Activated T-cell treated with anti-CD3 and anti-CD28 coated beads for 48 hours (primary cell): ENCODE results near the gene CUL4B.
"Not testable (repeated sequence)": the region's sequence is repeated elsewhere in the genome, so short reads cannot be mapped to it uniquely, and the experiment has no call there.

ENCODE experiments used
- DNase-seq: peaks from one replicate; pipeline ENCODE4 v3.0.0-alpha.2; 2020; ENCODE audit warnings: low read depth

CUL4B gene

GRCh38 chrX:120560842-120561633 is at the start of gene CUL4B:
Gene CUL4B, minus strand, starts transcription at chrX:120560962. Its CDS starts 324 bp downstream, at chrX:120560638.
- DNase-seq = peak; percentile 83

DNA sequence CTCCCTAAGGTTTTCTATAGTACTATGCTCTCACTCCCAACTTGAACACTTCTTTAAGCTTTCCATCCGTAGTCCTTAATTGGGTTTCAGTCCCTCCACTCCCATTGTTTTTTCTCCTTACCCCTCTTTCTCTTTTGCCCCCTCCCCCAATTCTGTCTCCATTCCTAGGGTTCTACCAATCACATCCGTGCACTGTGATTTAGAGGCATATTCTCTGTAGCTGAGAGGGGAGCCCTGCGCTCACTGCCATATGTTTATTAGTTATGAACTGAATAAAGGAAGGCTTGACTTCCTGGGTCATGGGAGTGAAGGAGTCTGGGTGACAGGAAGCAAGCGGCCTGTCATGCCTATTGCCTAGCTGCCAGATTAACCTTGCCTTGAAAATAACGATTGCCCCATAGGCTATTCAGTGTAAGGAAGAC is 43.6 kb upstream of the CUL4B start:
- no peak for DNase-seq

DNA sequence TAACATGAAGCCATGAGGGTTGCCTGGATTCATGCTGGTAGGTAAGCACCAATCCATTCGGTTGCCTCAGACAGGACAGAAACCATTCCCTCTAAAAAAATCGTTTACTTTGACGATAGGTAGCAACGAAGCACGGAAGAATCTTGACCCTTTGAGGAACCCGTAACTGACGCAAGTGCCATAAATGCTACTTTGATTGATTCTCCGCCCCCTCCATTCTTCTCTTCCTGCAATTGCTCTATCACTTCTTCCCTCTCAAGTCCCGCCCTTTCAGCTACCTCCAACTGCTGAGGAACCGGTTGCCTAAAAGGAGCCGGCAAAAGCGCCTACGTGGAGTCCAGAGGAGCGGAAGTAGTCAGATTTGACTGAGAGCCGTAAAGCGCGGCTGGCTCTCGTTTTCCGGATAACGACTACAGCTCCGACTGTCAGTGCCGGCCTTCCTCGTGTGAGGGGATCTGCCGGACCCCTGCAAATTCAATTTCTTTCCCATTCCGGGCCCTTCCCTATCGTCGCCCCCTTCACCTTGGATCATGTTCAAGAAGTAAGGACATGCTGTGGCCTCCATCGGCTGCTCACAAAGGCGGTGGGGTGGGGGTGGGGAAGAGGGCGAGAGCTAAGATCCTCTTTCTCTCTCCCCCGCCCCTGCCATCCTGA is 43.1 kb upstream of the CUL4B start, which contains the start of gene MCTS1:
Gene MCTS1 (plus strand): TSS at position 395 of the 654 bp plus-strand sequence. CDS start 136 bp downstream, at position 531.
- peak; percentile 63 for DNase-seq

DNA sequence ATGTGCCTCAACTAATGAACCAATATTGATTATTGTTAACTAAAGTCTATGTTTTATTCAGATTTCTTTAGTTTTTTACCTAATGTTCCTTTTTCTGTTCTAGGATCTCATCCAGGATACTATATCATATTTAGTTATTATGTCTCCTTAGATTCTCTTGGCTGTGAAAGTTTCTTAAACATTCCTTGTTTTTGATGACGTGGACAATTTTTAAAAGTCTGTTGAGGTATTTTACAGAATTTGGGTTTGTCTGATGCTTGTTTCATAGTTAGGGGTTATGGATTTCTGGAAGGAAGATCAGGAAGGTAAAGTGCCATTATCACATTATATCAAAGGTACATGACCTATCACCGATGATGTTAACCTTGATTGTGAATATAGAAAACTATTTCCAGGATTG is 24.9 kb upstream of the CUL4B start:
- DNase-seq = no peak

DNA sequence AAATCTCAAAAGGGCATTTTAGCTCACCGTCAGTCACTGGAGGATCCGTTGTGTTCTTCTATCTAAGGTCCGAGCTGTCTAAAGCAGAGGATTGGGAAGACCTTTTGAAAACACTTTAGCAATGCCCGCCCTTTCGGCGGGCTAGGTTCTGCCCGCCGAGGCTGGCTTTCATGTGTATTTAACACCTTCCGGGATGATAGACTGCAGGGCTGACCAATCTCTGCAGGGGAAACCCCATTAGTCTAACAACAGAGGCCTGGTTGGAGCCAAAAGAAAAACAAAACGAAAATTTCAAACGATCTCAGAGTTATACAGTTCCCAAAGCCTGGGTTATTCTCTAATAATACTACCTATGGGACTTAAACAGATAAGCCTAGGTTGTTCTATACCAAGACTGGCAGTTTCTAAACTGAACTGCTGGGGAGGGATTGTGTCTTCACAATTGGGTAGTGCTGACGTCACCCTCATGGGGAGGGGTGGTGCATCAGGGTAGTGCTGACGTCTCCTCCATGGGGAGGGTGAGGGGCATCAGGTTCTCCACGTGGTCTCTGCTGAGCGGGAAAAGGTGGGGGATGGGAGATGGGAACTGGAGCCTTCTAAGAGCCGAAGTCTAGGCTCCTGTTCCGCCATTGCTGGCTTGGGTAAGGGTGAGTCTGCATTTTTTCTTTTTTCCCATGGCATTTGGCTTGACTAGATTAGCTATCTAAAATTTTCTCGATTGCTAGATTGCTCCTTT is 14.8 kb upstream of the CUL4B start:
- no peak for DNase-seq

DNA sequence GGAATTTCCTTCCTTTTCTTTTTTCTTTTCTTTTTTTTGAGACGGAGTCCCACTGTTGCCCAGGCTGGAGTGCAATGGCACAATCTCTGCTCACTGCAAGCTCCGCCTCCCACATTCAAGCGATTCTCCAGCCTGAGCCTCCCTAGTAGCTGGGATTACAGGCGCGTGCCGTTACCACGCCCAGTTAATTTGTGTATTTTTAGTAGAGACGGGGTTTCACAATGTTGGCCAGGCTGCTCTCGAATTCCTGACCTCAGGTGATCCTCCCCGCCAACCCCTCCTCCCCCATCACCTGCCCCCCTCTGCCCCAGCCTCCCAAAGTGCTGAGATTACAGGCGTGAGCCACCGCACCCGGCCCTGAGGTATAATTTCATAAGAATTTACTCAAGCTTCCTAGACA is 13.0 kb upstream of the CUL4B start:
- DNase-seq = not testable (repeated sequence)

- DNase-seq = no peak
These were observed 9.3 kb upstream of the CUL4B start for GRCh38 chrX:120570011-120570600.

DNA sequence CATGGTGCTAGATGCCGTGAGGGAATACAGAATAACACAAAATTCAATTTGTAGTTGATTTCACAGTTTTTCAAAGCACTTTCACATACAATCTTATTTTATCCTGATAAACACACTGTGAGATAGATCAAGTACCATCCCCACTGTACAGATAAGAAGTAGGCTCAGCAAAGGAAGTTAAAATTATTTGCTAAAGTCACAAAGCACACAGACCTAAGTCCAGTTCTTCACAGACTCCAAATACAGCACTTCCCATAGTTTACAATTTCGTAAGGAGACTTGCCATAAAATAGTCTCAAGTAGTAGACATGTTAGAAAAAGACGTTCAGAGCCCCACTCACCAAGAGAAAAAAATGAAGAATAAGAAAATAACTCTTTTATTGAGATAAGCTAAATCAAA is 7.8 kb upstream of the CUL4B start:
- no peak for DNase-seq

- no peak for DNase-seq
These were observed 7.3 kb upstream of the CUL4B start for GRCh38 chrX:120568035-120568434.

DNA sequence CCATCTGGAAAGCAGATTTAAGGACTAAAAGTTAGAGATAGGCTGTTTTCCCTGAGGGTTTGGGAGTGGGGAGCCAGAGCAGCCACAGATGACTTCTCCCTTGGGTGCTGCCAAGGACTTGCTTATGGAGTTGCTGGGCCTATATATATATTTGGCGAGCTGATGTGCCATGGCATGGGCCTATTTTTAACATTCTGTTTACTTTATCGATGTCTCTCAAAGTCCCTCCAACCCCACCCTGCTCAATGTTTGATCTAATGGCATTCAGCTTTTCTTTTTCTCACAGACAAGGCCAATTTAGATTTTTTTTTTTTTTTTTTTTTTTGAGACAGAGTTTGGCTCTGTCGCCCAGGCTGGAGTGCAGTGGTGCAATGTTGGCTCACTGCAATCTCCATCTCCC is 6.1 kb upstream of the CUL4B start:
- DNase-seq = no peak

DNA sequence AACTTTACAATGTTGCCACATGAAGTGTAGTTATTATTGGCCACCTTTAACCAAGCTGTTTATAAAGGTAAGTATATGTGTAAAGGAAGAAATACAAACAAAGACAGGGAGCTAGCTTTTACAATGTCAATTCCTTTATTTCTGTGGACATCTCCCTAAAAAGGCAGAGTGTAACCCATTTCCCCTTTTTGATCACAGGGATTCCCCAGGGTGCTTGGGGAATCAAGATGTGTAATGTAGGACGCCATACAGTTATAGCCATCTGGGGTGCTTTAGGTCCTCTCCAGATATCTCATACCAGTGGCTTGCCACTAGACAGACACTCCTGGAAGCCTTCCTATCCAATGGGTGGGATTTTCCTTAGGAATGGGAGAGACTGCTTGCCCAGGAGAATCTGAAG is 4.2 kb upstream of the CUL4B start:
- no peak for DNase-seq

DNA sequence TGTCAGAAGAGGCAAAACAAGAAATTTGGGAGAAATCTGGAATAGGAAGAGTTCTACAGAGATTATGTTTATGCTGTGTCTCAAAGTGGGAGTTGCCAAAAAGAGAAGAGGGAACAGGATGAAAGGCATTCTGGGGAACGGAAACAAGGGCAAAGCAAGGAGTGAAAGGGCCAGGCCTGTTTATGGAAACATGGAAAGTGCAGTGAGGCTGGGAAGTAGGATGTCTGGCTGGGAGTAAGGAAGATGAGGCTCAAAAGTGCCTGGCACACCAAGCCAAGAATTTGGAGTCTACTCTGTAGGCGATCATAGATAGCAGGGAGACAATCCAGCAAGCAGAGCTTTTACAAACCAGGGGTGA is 1.8 kb upstream of the CUL4B start:
- DNase-seq = no peak

DNA sequence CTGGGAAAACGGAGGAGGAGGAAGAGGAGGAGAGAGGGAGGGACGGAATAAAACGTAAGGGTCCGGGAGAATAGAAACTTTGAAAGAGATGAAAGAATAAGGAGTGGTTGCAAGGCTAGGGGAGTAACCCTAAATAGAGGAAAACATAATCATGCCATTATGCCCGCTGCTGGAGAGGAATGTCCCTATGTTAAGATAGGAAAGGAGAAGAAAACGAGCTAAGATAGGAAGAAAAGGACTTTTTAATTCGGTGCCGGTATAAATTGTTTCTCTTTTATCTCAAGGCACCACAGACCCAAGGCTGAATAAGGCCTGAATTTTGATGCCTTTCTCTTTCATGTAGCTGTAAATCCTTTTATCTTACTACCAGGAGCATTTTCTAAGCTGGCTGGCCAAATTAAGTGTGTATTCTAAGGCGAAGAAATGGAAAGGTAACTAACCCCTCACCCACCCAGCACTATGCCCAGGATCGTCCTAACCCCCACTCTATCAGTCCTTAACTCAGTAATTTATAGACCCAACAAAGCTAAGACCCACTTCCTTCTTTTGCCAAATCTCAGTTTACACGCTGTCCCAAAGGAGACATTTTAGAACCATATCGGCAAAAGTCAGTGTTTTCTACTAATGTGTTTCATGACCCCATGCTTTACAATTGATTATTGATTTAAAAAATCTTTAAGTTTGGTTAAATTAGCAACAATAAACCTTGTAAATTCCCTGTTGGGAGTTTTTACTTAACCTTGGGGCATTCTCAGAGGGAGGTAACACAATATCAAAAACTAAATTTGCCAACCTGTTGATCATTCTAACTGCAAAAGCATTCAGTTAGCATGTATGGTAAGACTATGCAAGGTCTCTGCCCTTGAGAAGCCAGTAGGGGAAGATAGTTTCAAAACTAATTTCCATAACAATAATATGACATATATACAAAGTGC is 1.1 kb upstream of the CUL4B start:
- no peak for DNase-seq

GRCh38 chrX:120560405-120560841 is 339 bp downstream of the CUL4B start:
- DNase-seq = peak; percentile 13

DNA sequence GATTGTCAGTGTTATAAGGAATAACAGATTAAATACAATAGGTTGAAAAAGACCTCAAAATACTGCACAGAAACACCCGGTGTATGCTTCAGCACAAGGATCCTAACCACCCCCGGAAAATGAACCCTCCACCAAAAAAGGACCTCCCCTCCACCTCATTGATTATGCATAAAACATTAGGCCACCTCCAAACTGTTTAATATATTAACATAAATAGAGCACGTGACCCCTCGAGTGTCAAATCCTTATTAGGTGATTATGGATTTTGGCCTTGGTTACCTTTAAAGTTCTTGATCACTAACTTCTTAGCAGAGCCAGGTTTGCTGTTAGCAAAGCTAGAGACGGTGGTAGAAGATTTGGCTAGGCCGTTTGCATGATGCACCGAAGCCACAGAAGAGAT is 958 bp downstream of the CUL4B start:
- no peak for DNase-seq

GRCh38 chrX:120556251-120556650 is 4.5 kb downstream of the CUL4B start:
- DNase-seq = no peak

DNA sequence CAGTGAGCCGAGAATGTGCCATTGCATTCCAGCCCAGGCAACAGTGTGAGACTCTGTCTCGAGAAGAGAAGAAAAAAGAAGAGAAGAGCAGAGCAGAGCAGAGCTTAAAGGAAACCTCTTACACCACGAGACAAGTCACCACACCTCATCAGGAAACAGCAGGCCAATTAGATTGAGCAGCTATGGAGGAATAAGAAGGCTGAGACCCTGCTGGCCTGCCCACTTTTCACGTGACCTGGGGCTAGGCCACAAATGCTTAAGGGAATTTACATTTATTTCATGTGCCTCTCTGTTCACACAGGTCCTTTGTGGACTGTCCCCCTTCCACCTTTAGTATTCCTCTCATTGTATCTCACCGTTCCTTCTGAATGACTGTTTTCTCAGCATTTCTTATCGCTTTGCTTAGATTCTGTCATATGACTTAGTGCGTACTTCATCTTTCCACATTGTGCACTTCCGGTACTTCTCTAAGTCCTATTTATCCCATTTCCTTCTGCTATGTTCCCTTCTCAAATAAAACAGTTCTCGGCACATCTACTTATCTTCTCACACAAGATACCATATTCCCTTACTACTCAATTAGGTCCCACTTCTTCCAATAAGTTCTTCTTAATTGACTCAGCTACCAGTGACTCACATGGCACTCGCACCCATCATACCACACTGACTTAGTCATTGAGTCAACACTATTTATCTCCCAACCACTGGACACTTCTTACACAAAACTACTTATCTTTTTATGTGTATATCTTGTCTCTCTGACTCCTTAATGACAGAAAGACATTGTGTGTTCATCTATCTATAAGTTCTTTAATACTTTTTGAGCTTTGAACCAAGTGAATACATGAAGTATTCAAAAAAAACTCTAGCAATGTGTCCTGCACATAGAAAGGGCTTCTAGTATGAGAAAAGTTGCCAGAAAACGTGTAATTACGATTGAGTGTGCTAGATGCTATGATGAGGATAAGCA is 11.0 kb downstream of the CUL4B start:
- no peak for DNase-seq

DNA sequence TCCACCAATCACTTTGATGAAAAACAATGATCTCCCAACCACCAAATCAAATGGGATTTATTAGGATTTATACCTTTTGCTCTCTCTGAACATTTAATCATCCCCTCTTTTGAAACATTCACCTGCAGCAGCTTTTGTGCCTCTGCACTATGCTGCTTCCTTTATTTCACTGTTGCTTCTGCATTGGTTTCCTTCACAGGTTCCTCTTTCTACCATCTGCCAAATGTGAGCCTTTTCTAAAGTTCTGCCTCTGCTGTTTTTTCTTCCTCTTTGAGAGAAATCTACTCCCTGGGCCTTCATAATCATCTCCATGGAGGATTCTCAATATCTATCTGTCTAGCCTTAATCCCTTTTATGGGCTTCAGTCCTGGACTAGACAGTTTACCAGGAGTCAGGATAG is 24.7 kb downstream of the CUL4B start:
- no peak for DNase-seq

DNA sequence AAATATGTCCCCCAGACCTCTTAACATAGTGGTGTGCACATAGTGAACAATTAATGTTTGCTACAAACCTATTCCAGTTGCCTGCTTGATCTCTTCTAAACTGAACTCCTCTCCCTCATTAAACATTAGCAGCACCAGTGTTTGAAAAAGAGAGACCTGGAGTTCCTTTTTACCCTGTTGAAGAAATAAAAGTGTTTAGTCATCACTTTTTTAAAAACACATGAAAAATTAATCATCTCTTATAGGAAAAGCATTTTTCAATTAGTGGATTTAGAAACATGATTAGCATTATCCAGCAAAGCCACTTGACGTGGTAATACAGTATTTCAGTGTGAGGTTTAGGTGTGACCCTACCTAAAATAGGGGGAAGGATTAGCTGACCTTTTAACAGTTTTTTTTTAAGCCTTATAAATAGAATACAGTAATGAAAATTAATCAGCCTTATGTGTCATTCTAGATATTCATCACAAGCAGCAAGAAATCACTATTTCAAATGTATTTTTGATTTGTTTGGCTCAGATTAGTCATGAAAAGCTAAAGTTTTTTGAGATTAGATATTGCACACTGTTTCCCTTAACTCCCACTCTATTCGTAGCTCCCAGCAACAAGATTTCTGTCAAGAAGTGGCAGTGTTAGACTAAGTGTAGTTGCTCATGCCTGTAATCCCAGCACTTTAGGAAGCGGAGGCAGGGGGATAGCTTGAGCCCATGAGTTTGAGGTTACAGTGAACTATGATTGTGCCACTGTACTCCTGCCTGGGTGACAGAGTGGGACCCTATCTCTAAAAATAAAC is 26.2 kb downstream of the CUL4B start:
- DNase-seq = no peak
